Endothelial cell of umbilical vein (primary cell): ENCODE measurements around the gene PSKH1. TPM values are rescaled to one million over a fixed set of nuclear protein-coding genes. Genes with fewer than 3 reads are reported as not detected.

Source experiments
- BruUV-seq: library from RNA; stranded (reverse); fragments of 400-500 nt; replicated peaks from 2 replicates; lab custom pipeline; 2021; lab: Mats Ljungman, UMichigan
- CTCF ChIA-PET: fragments of 300-600, 350-600 bp; sonication (Branson Sonifier 250); formaldehyde crosslinking; loops from one replicate; lab custom pipeline; 2021; ENCODE audit warnings: antibody characterized with exemption, inconsistent platforms; lab: Charles Lee
- POLR2A ChIA-PET: fragments of 300-600, 350-600 bp; sonication (Branson Sonifier 250); formaldehyde crosslinking; loops from one replicate; lab custom pipeline; 2021; ENCODE audit warnings: antibody characterized with exemption, inconsistent platforms; lab: Charles Lee
- DNase-seq: peaks from one replicate; pipeline ENCODE4 v3.0.0-alpha.2; 2011; ENCODE audit warnings: low read depth, low spot score
- FAIRE-seq: peaks from 2 replicates; lab custom pipeline; 2011; peaks lifted over from hg19 to GRCh38; lab: Jason Lieb, UNC
- H2AFZ ChIP-seq: 2 replicates; pipeline ENCODE4 v1.6.0; 2012; ENCODE audit warnings: low read depth, low read length, control low read depth, inconsistent platforms
- H3K27ac ChIP-seq: 2 replicates; pipeline ENCODE4 v1.5.1; 2011; ENCODE audit warnings: low read depth, mild to moderate bottlenecking, control low read depth, low read length, moderate library complexity; ENCODE audit not compliant: insufficient read depth
- H3K27me3 ChIP-seq, 2 experiments: 2 replicates each; pipeline versions ENCODE4 v1.6.0 to v1.6.1; 2011; ENCODE audit warnings: low read length in 2 of 2, mixed read lengths in 1 of 2; ENCODE audit not compliant: control insufficient read depth in 2 of 2, insufficient read depth in 2 of 2
- H3K36me3 ChIP-seq, 2 experiments: 2 replicates in 1 of 2; 3 replicates in 1 of 2; pipeline ENCODE4 v1.5.1; 2011; ENCODE audit warnings: low read length in 2 of 2, mild to moderate bottlenecking in 1 of 2, moderate library complexity in 1 of 2; ENCODE audit not compliant: control insufficient read depth in 2 of 2, insufficient read depth in 2 of 2; ENCODE audit errors: extremely low read depth in 1 of 2
- H3K4me1 ChIP-seq: 3 replicates; pipeline ENCODE4 v1.5.1; 2011; ENCODE audit warnings: mild to moderate bottlenecking, low read length; ENCODE audit not compliant: control insufficient read depth, insufficient read depth; ENCODE audit errors: extremely low read depth
- H3K4me2 ChIP-seq: 2 replicates; pipeline ENCODE4 v1.6.1; 2011; ENCODE audit warnings: low read length, control low read depth, mixed read lengths; ENCODE audit not compliant: insufficient read depth
- H3K4me3 ChIP-seq, 3 experiments: fragments of 200-600 bp in 1 of 3; sonication (generic), shearing (Covaris generic) in 1 of 3; replicated peaks in 1 of 3; 2 replicates each; pipeline ENCODE4 v1.5.1; 2011 to 2016; ENCODE audit warnings: control low read depth in 3 of 3, low read length in 3 of 3, mild to moderate bottlenecking in 2 of 3, inconsistent platforms in 1 of 3, low read depth in 1 of 3, moderate library complexity in 1 of 3; ENCODE audit not compliant: insufficient read depth in 1 of 3
- H3K79me2 ChIP-seq: 2 replicates; pipeline ENCODE4 v1.6.0; 2012; ENCODE audit warnings: low read length, inconsistent platforms; ENCODE audit not compliant: control insufficient read depth, insufficient read depth
- H3K9ac ChIP-seq: replicated peaks from 2 replicates; pipeline ENCODE3; 2011; ENCODE audit warnings: low read length, control low read depth; ENCODE audit not compliant: insufficient read depth; ENCODE audit errors: extremely low read depth
- H3K9me1 ChIP-seq: replicated peaks from 3 replicates; pipeline ENCODE4 v1.6.0; 2011; ENCODE audit warnings: mild to moderate bottlenecking, low read length; ENCODE audit not compliant: control insufficient read depth, insufficient read depth; ENCODE audit errors: extremely low read depth
- H3K9me3 ChIP-seq: replicated peaks from 2 replicates; pipeline ENCODE4 v1.5.1; 2012; ENCODE audit warnings: low read length, inconsistent platforms; ENCODE audit not compliant: control insufficient read depth, insufficient read depth
- H4K20me1 ChIP-seq: replicated peaks from 2 replicates; pipeline ENCODE3; 2011; ENCODE audit warnings: mild to moderate bottlenecking, low read length; ENCODE audit not compliant: control insufficient read depth, insufficient read depth; ENCODE audit errors: extremely low read depth
- EZH2 ChIP-seq: IDR thresholded peaks from 2 replicates; pipeline ENCODE4 v1.6.1; 2012; ENCODE audit warnings: borderline replicate concordance, low read depth, mild to moderate bottlenecking, moderate library complexity, low read length, inconsistent platforms; ENCODE audit not compliant: severe bottlenecking
- FOS ChIP-seq: IDR thresholded peaks from 2 replicates; pipeline ENCODE4 v1.6.1; 2011; ENCODE audit warnings: mild to moderate bottlenecking, low read length, moderate library complexity, borderline replicate concordance; ENCODE audit not compliant: insufficient read depth
- GATA2 ChIP-seq: IDR thresholded peaks from 2 replicates; pipeline ENCODE4 v1.7.0; 2011; ENCODE audit warnings: low read depth, mild to moderate bottlenecking, moderate library complexity, mixed read lengths, low read length; ENCODE audit not compliant: insufficient read length, insufficient read depth
- JUN ChIP-seq: IDR thresholded peaks from 2 replicates; pipeline ENCODE4 v1.6.1; 2011; ENCODE audit warnings: borderline replicate concordance, low read depth; ENCODE audit not compliant: insufficient read length, insufficient read depth
- MYC ChIP-seq: IDR thresholded peaks from one replicate; pipeline ENCODE4 v1.6.1; 2011; ENCODE audit warnings: mild to moderate bottlenecking, low read depth, low read length
- POLR2A ChIP-seq: IDR thresholded peaks from 2 replicates; pipeline ENCODE4 v1.6.1; 2012; ENCODE audit warnings: low read depth, mild to moderate bottlenecking, control low read depth, low read length
- POLR2AphosphoS5 ChIP-seq: IDR thresholded peaks from 2 replicates; pipeline ENCODE4 v1.6.1; 2012; ENCODE audit warnings: low read depth, mild to moderate bottlenecking, control low read depth, low read length, moderate library complexity; ENCODE audit not compliant: insufficient read depth
- dilution Hi-C: fragments of 300-500 bp; cut with MboI; formaldehyde crosslinking; loops from one replicate; pipeline ENCODE4 v1.15.0; 2019; ENCODE audit warnings: low sequenced_read_pairs; ENCODE audit not compliant: extremely low pct_ligation_motif_present
- intact Hi-C: fragments of 100-400 bp; cut with micrococcal nuclease; formaldehyde crosslinking; loops from one replicate; pipeline ENCODE4 v1.10.0; 2022
- polyA plus RNA-seq, 4 experiments: library from polyadenylated mRNA; depleted of rRNA in 3 of 4; stranded (reverse) in 3 of 4; unstranded in 1 of 4; fragments of >200 nt; gene quantifications; 2 replicates each; pipeline versions ENCODE4 v1.2.1 to v1.2.3, GENCODE V29; 2011 to 2012; ENCODE audit warnings: missing spikeins in 1 of 4
- total RNA-seq: library from RNA; stranded (reverse); gene quantifications from 2 replicates; pipeline ENCODE4 v1.2.3, GENCODE V29; 2021
- TF ChIP-seq, protein P1 (sequence below): IDR thresholded peaks from 2 replicates; pipeline ENCODE4 v1.6.1; 2011; ENCODE audit not compliant: insufficient read depth, insufficient read length

PSKH1 gene
- total and polyA plus RNA-seq, 2 donors (not counting 3 experiments of a cell fraction or from before 2014, with no cell fraction given) = 25.9 to 42.6 TPM

DNA sequence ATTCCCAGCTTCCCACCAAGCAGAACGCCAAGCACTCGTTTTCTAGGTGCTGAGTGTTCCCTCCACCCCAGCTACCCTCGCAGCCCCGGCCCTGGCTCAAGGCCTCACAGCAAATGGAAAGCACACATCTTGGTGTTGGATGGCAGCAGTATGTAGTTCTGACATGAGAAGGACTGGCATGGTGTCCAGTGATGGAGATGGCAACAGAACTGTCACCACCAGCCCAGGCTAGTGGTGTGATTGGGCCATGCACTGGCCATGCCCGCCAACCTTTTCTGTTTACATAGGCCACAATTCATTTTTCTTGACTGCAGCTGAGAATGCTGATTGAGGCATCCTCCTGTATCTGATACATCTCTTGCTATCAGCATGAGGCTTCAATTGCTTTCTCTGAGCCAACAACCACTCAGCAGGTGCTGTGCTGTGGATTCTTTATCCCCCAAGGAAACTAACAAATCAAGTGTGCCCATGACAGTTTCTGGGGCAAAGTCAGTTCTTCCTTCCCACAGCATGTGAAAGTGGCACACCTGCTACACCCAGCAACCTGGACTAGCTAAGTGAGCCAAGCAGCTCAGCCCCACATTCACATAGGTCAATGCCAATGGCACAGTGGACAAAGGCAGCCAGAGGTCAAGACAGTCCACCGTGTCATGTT is 71.5 kb downstream of the PSKH1 start:
- dilution Hi-C loops = no loop called here
- H2AFZ ChIP-seq = no peak overlapping the region
- no peaks in the 10 kb centered on the region for H4K20me1 ChIP-seq
- no peak overlapping the region for H3K4me2 ChIP-seq
- BruUV-seq = no TSS peak
- H3K9me1 ChIP-seq = no peaks in the 10 kb centered on the region
- TF ChIP-seq MYC = no peak
- no peak for FAIRE-seq
- peaks cover 10 to 31% of the 10 kb centered on the region in 2 experiments for H3K36me3 ChIP-seq
- H3K79me2 ChIP-seq = peaks cover 52% of the 10 kb centered on the region
- H3K27me3 ChIP-seq = no peaks in the 10 kb centered on the region
- DNase-seq = no peak
- ChIA-PET POLR2A (no interaction called here), CTCF (interaction anchor here (1.3 to 1.4 kb wide), 2 partner anchors 40 to 104 kb away, joined by 4 to 5 read pairs; no protein-coding TSS in a partner anchor)
- H3K4me3 ChIP-seq = no peak overlapping the region
- no peaks in the 10 kb centered on the region for H3K9me3 ChIP-seq
- H3K9ac ChIP-seq = no peak overlapping the region
- no peak overlapping the region for H3K27ac ChIP-seq
- H3K4me1 ChIP-seq = peaks cover 22% of the 10 kb centered on the region
- intact Hi-C loops = no loop called here

GRCh38 chr16:67965668-67966548 is 72.9 kb downstream of the PSKH1 start:
- Histone ChIP-seq H3K9ac (peak overlapping the region; percentile 2), H3K4me2 (peak overlapping the region; percentile 77), H4K20me1 (no peaks in the 10 kb centered on the region), H3K9me3 (no peaks in the 10 kb centered on the region), H2AFZ (no peak overlapping the region), H3K9me1 (no peaks in the 10 kb centered on the region), H3K79me2 (peaks cover 52% of the 10 kb centered on the region), H3K27ac (peak overlapping the region; percentile 10), H3K36me3 (peaks cover 7 to 18% of the 10 kb centered on the region in 2 experiments), H3K27me3 (no peaks in the 10 kb centered on the region), H3K4me3 (peak overlapping the region in 1 of 3 experiments; percentile 97), H3K4me1 (peaks cover 22% of the 10 kb centered on the region)
- BruUV-seq = no TSS peak
- FAIRE-seq (no peak), DNase-seq (no peak)
- dilution Hi-C loops (no loop called here), intact Hi-C loops (no loop called here)
- TF ChIP-seq GATA2 (no peak), FOS (no peak), POLR2A (no peak), JUN (no peak), MYC (no peak), EZH2 (no peak), POLR2AphosphoS5 (no peak)
- TF ChIP-seq, protein P1, sequence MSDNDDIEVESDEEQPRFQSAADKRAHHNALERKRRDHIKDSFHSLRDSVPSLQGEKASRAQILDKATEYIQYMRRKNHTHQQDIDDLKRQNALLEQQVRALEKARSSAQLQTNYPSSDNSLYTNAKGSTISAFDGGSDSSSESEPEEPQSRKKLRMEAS = no peak
- ChIA-PET CTCF (interaction anchor here (1.0 to 2.2 kb wide), 7 partner anchors 24 to 75 kb away, joined by 3 to 13 read pairs (median 4); partner anchors contain the start of gene PSMB10), POLR2A (interaction anchor here (1.1 kb wide), 2 partner anchors 30 to 272 kb away, joined by 3 to 5 read pairs; no protein-coding TSS in a partner anchor)
